Adrenal gland (tissue), 12 donors: ENCODE results near the gene TBC1D22A. TPM values are rescaled to one million over a fixed set of nuclear protein-coding genes. Genes with fewer than 3 reads are reported as not detected.
A peak's percentile ranks its signal among the peaks of the same experiment; 100 is the strongest.

Experiments
- DNase-seq, 7 donors: peaks; one replicate each; pipeline ENCODE4 v3.0.0-alpha.2; 2019 to 2020
- H3K27ac ChIP-seq, 5 donors: fragments of 200-600 bp; sonication (generic) in 4 of 5; 1 replicate in 3 of 5; 2 replicates in 2 of 5; pipeline versions ENCODE4 v1.5.1 to v1.8.0; 2016 to 2020; ENCODE audit warnings: mild to moderate bottlenecking in 1 of 5
- H3K27me3 ChIP-seq: fragments of 200-600 bp; 2 replicates; pipeline ENCODE4 v1.8.0; 2021
- H3K36me3 ChIP-seq, 2 donors: fragments of 200-600 bp; replicated peaks in 1 of 2; 1 replicate in 1 of 2; 2 replicates in 1 of 2; pipeline versions ENCODE4 v1.5.1 to v1.8.0; 2018 to 2022
- H3K4me1 ChIP-seq, 2 donors: fragments of 200-600 bp; replicated peaks in 1 of 2; 1 replicate in 1 of 2; 2 replicates in 1 of 2; pipeline versions ENCODE4 v1.5.1 to v1.8.0; 2018 to 2021
- H3K4me3 ChIP-seq, 4 donors: fragments of 200-600 bp; sonication (generic) in 3 of 4; one replicate each; pipeline ENCODE4 v1.5.1; 2016 to 2018
- H3K9me3 ChIP-seq, 3 donors: fragments of 200-600 bp; sonication (generic) in 1 of 3; replicated peaks in 1 of 3; 1 replicate in 2 of 3; 2 replicates in 1 of 3; pipeline versions ENCODE4 v1.5.1 to v1.8.0; 2016 to 2021
- CTCF ChIP-seq, 6 experiments: fragments of 450-650 bp in 4 of 6; fragments of 200-600 bp in 2 of 6; sonication (generic) in 1 of 6; IDR thresholded peaks; 1 replicate in 5 of 6; 2 replicates in 1 of 6; pipeline versions ENCODE4 v1.5.1 to v1.8.0; 2016 to 2021; ENCODE audit warnings: antibody characterized with exemption in 6 of 6, mild to moderate bottlenecking in 2 of 6, moderate library complexity in 1 of 6
- POLR2A ChIP-seq, 2 donors: fragments of 450-650 bp; IDR thresholded peaks; one replicate each; pipeline ENCODE4 v1.6.1; 2017; ENCODE audit warnings: antibody characterized with exemption in 2 of 2, mild to moderate bottlenecking in 2 of 2, moderate library complexity in 1 of 2
- WGBS, 4 donors: extraction: QIAGEN DNeasy Blood & Tissue Kit in 2 of 4; methylation state at CpG; one replicate each; pipeline versions ENCODE4 v1.1.5 to v1.1.7; 2013 to 2017; 5-methylcytosine and 5-hydroxymethylcytosine counted together
- intact Hi-C, 2 donors: fragments of 100-400 bp; cut with DNase I; formaldehyde crosslinking; loops; one replicate each; pipeline versions ENCODE4 v1.14.1 to v1.15.0; 2022 to 2023
- polyA plus RNA-seq, 3 donors: library from polyadenylated mRNA; stranded (reverse); fragments of 200-250 nt in 2 of 3; fragments of 350-450 nt in 1 of 3; fragmentation: Illumina TruSeq in 1 of 3; extraction: RNeasy Lipid Tissue Mini Kit (QIAGEN cat#74804) in 1 of 3; gene quantifications; one replicate each; pipeline ENCODE4 v1.2.3, GENCODE V29; 2013 to 2014
- total RNA-seq, 9 donors: library from RNA; depleted of rRNA in 4 of 9; stranded (reverse); fragments of >200 nt in 4 of 9; fragments of 120-200 nt in 1 of 9; fragmentation: NEBNext Ultra II Directional in 1 of 9; extraction: Animal tissue kit (Norgen Biotek cat#: 25700) in 1 of 9; gene quantifications; one replicate each; pipeline versions ENCODE4 v1.1.0 to v1.2.4, GENCODE V29; 2013 to 2023
- donor health status: healthy with polysubstance abuse.
- donor health status: Bipolar disorder and iron deficiency.
- donor health status: DM: yes; HTN: yes; CAD: no.
- donor health status: DM: no; HTN: no; CAD: no.
- donor health status: DM: no; HTN: no; CAD: no.
- donor health status: DM: yes; HTN: yes; CAD: no.

TBC1D22A gene
- total and polyA plus RNA-seq, 12 donors = 11.5 to 44.2 (median 28.1) TPM

DNA sequence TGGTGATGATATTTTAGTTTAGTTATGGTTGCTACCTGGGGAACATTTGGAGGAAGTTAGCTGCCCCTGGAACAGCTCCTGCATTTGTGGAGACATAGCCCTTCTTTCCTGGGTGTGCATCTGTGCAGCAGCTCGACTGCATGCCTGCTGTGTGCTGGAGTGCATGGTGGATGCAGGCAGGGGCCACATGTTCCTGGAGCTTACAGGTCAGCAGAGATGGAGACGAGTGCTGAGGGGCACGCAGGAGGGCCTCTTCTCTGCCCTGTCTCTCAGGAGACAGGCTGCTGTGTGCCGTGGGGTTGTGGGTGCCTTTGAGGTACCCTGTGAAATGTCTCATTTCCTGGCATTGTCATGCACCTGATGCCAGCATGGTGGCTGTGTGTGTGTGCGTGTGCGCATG lies 87.5 kb downstream of the TBC1D22A start:
- 81 to 94% (median 89%) methylated on average over 4 to 6 of the region's 6 CpGs for WGBS, 4 donors
- Histone ChIP-seq H3K4me3 (no peak overlapping the region), H3K9me3 (no peaks in the 10 kb centered on the region), H3K4me1 (peaks cover 0 to 4% of the 10 kb centered on the region in 2 donors), H3K36me3 (no peaks in the 10 kb centered on the region), H3K27me3 (no peaks in the 10 kb centered on the region), H3K27ac (no peak overlapping the region)
- TF ChIP-seq CTCF (IDR thresholded peaks at IDR 0.05) (no peak), POLR2A (IDR thresholded peaks at IDR 0.05) (no peak)
- intact Hi-C loops = no loop called here
- DNase-seq = peak in 1 of 7 donors; percentile 11

DNA sequence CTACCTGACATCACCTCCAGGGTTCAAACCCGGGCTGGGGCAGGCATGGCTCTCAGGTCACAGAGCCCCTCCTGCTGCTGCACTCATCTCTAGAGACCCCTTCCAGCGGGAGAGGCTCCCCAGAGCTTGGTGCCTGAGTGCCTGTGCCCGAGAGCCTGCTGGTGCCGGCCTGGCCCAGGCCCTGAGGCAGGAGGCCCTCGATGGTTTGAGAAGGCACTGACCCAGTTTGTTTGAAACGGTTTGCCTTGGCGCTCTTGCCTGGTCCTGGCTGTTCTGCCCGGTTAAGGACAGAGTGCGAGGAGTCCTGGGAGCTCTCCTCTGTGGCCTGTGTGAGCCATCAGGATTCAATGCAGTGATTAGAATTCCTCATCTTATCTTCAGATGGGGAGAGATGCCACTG lies 88.9 kb downstream of the TBC1D22A start:
- no peaks in the 10 kb centered on the region for H3K9me3 ChIP-seq
- intact Hi-C loops = no loop called here
- peaks cover 0 to 7% of the 10 kb centered on the region in 2 donors for H3K4me1 ChIP-seq
- TF ChIP-seq POLR2A (IDR thresholded peaks at IDR 0.05) (no peak), CTCF (IDR thresholded peaks at IDR 0.05) (no peak)
- H3K27ac ChIP-seq = no peak overlapping the region
- H3K27me3 ChIP-seq = no peaks in the 10 kb centered on the region
- peak in 1 of 7 donors; percentile 13 for DNase-seq
- 93 to 100% (median 96%) methylated on average over 2 to 9 of the region's 9 CpGs for WGBS, 4 donors
- H3K4me3 ChIP-seq = no peak overlapping the region
- no peaks in the 10 kb centered on the region for H3K36me3 ChIP-seq

- intact Hi-C loops = no loop called here
- peak in 1 of 7 donors; percentile 9 for DNase-seq
- H3K9me3 ChIP-seq = no peaks in the 10 kb centered on the region
Measured at GRCh38 chr22:46851941-46852340, 89.5 kb downstream of the TBC1D22A start.

DNA sequence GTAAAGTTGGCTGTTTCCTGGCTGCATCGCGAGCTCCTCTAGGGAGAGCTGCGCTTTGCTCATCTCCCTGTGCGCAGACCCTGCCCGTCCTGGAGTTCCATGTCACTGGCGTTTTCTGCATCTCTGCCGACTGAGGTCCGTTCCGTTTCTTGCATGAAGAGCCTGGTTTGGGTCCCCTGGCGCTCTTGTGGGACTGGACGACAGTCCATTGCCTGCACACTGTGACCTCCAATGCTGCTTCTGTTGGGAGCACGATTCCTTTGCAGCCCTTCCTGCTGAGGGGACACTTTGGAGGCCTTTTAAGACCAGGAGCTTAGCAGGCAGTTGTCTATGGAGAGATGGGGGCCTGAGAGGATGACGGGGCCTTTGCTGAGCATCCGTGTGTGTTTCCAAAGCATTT lies 90.3 kb downstream of the TBC1D22A start:
- intact Hi-C loops = no loop called here
- no peak for TF ChIP-seq POLR2A (IDR thresholded peaks at IDR 0.05)
- TF ChIP-seq CTCF (IDR thresholded peaks at IDR 0.05) = no peak
- no peak for DNase-seq
- no peak overlapping the region for H3K4me3 ChIP-seq
- 97 to 98% (median 98%) methylated on average over 14 of the region's 14 CpGs for WGBS, 4 donors
- H3K27ac ChIP-seq = no peak overlapping the region
- H3K4me1 ChIP-seq = peaks cover 0 to 7% of the 10 kb centered on the region in 2 donors
- H3K36me3 ChIP-seq = no peaks in the 10 kb centered on the region
- H3K9me3 ChIP-seq = no peaks in the 10 kb centered on the region
- H3K27me3 ChIP-seq = no peaks in the 10 kb centered on the region

More at GRCh38 chr22:46851941-46852340, 89.5 kb downstream of the TBC1D22A start:
- Histone ChIP-seq H3K36me3 (no peaks in the 10 kb centered on the region), H3K27ac (no peak overlapping the region), H3K27me3 (no peaks in the 10 kb centered on the region), H3K4me1 (peaks cover 0 to 7% of the 10 kb centered on the region in 2 donors), H3K4me3 (no peak overlapping the region)
- 94 to 96% (median 95%) methylated on average over 4 to 9 of the region's 9 CpGs for WGBS, 4 donors
- no peak for TF ChIP-seq POLR2A (IDR thresholded peaks at IDR 0.05)
- no peak for TF ChIP-seq CTCF (IDR thresholded peaks at IDR 0.05)
